Effector memory CD4-positive, alpha-beta T cell (primary cell): Measurements from ENCODE around the gene PAIP2.

Source experiments
- DNase-seq, 3 donors: peaks; one replicate each; pipeline ENCODE4 v3.0.0-alpha.2; 2020
- H3K27ac ChIP-seq: 2 replicates; pipeline ENCODE4 v1.7.0; 2013; ENCODE audit warnings: mild to moderate bottlenecking, low read length, moderate library complexity; ENCODE audit not compliant: insufficient read depth, poor library complexity, severe bottlenecking
- H3K27me3 ChIP-seq: replicated peaks from 2 replicates; pipeline ENCODE4 v1.7.0; 2013; ENCODE audit warnings: mild to moderate bottlenecking, low read length; ENCODE audit not compliant: insufficient read depth, control insufficient read depth, poor library complexity, severe bottlenecking
- H3K36me3 ChIP-seq: 2 replicates; pipeline ENCODE4 v1.7.0; 2013; ENCODE audit warnings: mild to moderate bottlenecking, low read length, moderate library complexity; ENCODE audit not compliant: control insufficient read depth, insufficient read depth
- H3K4me1 ChIP-seq: 2 replicates; pipeline ENCODE4 v1.7.0; 2013; ENCODE audit warnings: low read length, mild to moderate bottlenecking; ENCODE audit not compliant: control insufficient read depth, insufficient read depth, poor library complexity, severe bottlenecking
- H3K4me3 ChIP-seq: 2 replicates; pipeline ENCODE4 v1.7.0; 2013; ENCODE audit warnings: low read length, low read depth, mild to moderate bottlenecking; ENCODE audit not compliant: insufficient read depth, poor library complexity, severe bottlenecking
- H3K9me3 ChIP-seq: 2 replicates; pipeline ENCODE4 v1.7.0; 2013; ENCODE audit warnings: mild to moderate bottlenecking, low read length, moderate library complexity; ENCODE audit not compliant: control insufficient read depth

The PAIP2 gene

GRCh38 chr5:139390639-139391569 is 49.2 kb downstream of the PAIP2 start:
- Histone ChIP-seq H3K4me3 (no peak overlapping the region), H3K27me3 (no peaks in the 10 kb centered on the region), H3K9me3 (no peaks in the 10 kb centered on the region), H3K4me1 (peaks cover 44% of the 10 kb centered on the region), H3K36me3 (no peaks in the 10 kb centered on the region), H3K27ac (no peak overlapping the region)
- no peak for DNase-seq

DNA sequence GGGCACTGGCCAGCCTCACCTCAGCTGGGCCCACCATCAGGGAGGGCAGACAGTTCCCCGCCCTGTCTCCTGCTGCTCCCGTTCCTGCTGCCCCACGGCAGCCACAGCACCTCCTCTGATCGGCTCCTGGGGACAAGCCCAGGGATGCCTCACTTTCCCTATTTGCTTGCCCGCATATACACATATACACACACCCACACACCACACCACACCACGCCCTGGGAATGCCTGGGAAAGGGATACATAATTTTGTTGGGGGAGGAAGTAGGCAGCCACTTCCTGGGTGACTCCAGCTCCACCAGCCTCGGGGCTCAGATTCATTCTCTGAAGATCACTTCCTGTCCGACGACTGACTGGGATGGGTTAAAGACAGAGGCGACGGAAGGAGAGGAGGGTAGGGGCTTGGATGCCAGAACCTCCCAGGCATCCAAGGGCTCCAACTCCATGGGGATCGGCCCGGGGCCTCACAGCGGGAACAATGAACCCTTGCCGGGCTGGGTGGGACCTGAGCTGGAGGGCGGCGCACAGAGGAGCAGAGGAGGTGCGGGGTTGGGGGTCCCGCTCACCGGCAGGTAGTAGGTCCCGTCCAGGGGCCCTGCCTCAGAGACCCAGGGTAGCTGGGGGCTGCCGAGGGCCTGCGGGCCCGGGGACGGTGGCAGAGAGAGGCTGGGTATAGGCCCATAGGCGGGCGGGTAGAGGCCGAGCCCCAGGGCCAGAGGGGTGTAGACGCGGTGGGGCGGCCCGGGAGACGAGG is 50.1 kb downstream of the PAIP2 start:
- H3K4me1 ChIP-seq, result peaks cover 44% of the 10 kb centered on the region
- H3K4me3 ChIP-seq, result peak overlapping the region; percentile 87
- peak overlapping the region; percentile 49 for H3K27ac ChIP-seq

GRCh38 chr5:139392324-139392677 is 50.6 kb downstream of the PAIP2 start:
- Histone ChIP-seq H3K9me3 (no peaks in the 10 kb centered on the region), H3K27ac (peak overlapping the region; percentile 49), H3K27me3 (no peaks in the 10 kb centered on the region), H3K4me3 (peak overlapping the region; percentile 87), H3K36me3 (no peaks in the 10 kb centered on the region), H3K4me1 (peaks cover 44% of the 10 kb centered on the region)
- DNase-seq, result no peak

More for the DNA sequence above, 50.1 kb downstream of the PAIP2 start:
- Histone ChIP-seq H3K36me3 (no peaks in the 10 kb centered on the region), H3K27me3 (no peaks in the 10 kb centered on the region), H3K9me3 (no peaks in the 10 kb centered on the region)
- no peak for DNase-seq

- H3K36me3 ChIP-seq, result no peaks in the 10 kb centered on the region
- H3K9me3 ChIP-seq, result no peaks in the 10 kb centered on the region
- peaks cover 44% of the 10 kb centered on the region for H3K4me1 ChIP-seq
- peak overlapping the region; percentile 87 for H3K4me3 ChIP-seq
- no peaks in the 10 kb centered on the region for H3K27me3 ChIP-seq
- peak overlapping the region; percentile 49 for H3K27ac ChIP-seq
- peak; percentile 59 to 70 (median 59) for DNase-seq
These were observed 51.2 kb downstream of the PAIP2 start for GRCh38 chr5:139392678-139393496.

GRCh38 chr5:139393497-139394122 is 52.0 kb downstream of the PAIP2 start:
- Histone ChIP-seq H3K4me3 (peak overlapping the region; percentile 87), H3K27me3 (no peaks in the 10 kb centered on the region), H3K4me1 (peaks cover 44% of the 10 kb centered on the region), H3K9me3 (no peaks in the 10 kb centered on the region), H3K27ac (no peak overlapping the region), H3K36me3 (no peaks in the 10 kb centered on the region)
- DNase-seq, result no peak

GRCh38 chr5:139394123-139394653 is 52.5 kb downstream of the PAIP2 start:
- Histone ChIP-seq H3K4me3 (peak overlapping the region; percentile 87), H3K27me3 (no peaks in the 10 kb centered on the region), H3K36me3 (no peaks in the 10 kb centered on the region), H3K4me1 (peaks cover 44% of the 10 kb centered on the region), H3K9me3 (no peaks in the 10 kb centered on the region), H3K27ac (no peak overlapping the region)
- DNase-seq, result peak in 1 of 3 donors; percentile 39

DNA sequence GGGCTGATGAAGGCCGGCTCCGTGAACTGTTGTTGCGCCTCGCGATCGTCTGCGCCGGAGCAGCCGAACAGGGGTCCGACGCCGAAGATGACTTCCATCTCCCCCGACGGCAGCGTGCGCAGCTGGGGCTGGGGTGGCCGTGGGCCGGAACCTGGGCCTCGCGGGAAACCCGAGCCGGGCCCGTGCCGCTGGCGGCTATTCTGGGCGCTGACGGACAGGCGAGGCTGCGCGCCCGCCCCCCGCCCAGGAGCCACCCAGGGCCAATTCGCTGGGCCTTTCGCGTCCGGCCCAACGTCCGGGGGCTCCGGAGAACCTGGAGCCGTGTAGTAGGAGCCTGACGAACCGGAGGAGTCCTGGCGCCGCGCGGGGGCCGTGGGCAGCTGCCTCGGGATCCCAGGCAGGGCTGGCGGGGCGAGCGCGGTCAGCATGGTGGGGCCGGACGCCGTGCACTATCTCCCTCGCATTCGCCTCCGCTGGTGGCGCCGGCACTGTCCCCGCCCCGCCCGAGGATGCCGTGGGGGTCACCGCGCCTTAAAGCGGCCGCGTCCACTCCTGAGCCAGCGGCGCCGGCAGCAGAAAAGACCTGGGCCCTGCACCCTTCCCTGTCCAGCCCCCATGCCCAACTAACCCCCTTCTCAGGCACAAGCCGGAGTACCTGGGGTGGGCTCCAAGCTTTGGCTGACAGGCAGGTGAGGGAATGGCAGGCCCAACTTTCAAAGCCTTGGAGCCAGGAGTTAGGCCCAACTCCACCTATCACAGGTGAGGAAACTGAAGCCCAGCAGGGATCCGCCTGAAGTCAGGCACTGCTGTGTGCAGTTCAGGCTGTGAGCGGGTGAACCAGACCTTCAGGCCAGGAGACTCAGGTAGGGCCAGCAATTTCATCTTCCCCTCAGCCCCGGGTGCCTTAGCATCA is 53.3 kb downstream of the PAIP2 start, which contains the start of gene PROB1:
Gene PROB1 (minus strand): TSS at position 451 of the 913 bp plus-strand sequence. CDS start 23 bp downstream, at position 428.
- Histone ChIP-seq H3K36me3 (no peaks in the 10 kb centered on the region), H3K4me3 (peak within 1 kb of the TSS; percentile 87), H3K9me3 (no peaks in the 10 kb centered on the region), H3K27ac (no peak within 1 kb of the TSS), H3K27me3 (no peaks in the 10 kb centered on the region), H3K4me1 (peaks cover 42% of the 10 kb centered on the region)
- no peak for DNase-seq

DNA sequence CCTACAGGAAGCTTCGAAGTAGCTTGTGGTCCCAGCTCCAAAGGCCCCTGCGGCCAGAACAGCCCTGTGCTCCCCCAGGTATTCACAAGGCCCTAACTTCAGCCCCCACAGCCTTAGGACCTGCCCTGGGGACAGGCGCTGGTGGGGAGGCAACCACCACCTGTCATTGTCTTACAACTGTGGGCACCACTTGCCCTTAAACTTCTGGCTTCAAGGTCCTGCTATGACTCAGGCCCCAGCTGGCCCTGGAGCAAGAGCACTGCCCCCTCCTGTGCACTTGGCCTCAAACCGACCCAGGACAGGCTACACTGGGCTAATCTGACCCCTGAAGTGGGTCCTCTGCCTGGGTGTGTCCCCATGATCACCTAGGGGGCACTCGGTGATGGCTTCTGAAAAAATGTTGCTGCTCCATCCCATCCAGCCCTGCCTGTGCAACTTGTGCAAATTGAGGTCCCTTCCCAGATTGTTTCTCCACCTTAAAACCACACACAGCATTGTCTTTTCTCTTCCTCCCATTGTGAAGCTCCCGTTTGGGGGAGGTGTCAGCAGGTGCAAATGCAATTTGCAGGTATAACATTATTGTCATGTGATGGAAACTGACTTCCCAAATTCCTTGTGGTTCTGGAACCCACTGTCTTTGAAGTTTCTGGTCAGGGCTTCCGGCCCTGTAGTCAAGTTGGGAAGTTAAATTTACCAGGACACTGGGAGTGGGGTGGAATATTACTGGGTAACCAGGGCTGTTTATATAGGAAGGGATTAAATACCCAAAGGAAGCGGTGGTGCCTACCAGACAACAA is 54.4 kb downstream of the PAIP2 start:
- H3K9me3 ChIP-seq, result no peaks in the 10 kb centered on the region
- peaks cover 30% of the 10 kb centered on the region for H3K4me1 ChIP-seq
- no peaks in the 10 kb centered on the region for H3K27me3 ChIP-seq
- no peak overlapping the region for H3K27ac ChIP-seq
- H3K36me3 ChIP-seq, result no peaks in the 10 kb centered on the region
- no peak for DNase-seq
- H3K4me3 ChIP-seq, result no peak overlapping the region
